NOMO-1 treated with dmso at 0.1 percent for 144 hours (cell line): Measurements from ENCODE around the gene ALDH3B2.
"Not testable (repeated sequence)": the region's sequence is repeated elsewhere in the genome, so short reads cannot be mapped to it uniquely, and the experiment has no call there.

Experiments
- DNase-seq: peaks from one replicate; lab custom pipeline; 2025; ENCODE audit not compliant: unreplicated experiment; lab: John Stamatoyannopoulos, UW

The ALDH3B2 gene

GRCh38 chr11:67674442-67674871, at the start of gene ALDH3B2:
Gene ALDH3B2, minus strand, starts transcription at chr11:67674623. Its CDS starts 7,688 bp downstream, at chr11:67666935.
- DNase-seq: no peak

DNA sequence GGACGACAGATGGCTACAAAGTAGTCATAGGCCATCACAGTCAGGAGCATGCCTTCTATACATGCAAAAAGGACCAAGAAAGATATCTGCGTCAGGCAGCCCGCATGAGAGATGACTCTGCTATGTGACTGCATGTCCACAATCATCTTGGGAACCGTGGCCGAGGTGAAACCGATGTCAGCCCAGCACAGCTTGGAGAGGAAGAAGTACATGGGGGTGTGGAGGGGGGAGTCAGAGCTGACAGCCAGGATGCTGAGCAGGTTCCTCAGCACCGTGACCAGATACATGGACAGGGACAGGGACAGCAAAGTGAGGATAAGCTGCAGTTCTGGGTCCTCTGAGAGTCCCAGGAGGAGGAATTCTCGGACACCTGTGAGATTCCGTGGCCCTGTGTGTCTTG, 48.6 kb upstream of the ALDH3B2 start:
- DNase-seq: not testable (repeated sequence)

DNA sequence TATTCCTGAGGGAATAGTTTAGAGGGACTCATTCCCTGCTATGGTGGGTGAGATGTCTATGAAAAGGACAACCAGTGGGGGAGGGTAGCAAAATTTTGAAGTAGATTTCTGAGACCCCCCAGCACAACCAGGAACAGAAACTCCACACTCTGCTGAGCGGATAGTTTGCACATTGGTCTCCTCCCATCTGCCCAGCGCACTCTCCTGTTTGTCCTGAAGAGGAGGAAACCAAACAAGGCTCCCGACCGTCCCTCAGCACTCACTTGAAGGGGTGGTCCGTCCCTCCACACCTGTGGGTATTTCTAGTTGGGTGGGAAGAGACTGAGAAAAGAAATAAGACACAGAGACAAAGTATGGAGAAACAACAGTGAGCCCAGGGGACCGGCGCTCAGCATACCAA, 41.8 kb upstream of the ALDH3B2 start:
- DNase-seq: not testable (repeated sequence)

- DNase-seq: not testable (repeated sequence)
Measured at GRCh38 chr11:67715801-67716200, 41.4 kb upstream of the ALDH3B2 start.

DNA sequence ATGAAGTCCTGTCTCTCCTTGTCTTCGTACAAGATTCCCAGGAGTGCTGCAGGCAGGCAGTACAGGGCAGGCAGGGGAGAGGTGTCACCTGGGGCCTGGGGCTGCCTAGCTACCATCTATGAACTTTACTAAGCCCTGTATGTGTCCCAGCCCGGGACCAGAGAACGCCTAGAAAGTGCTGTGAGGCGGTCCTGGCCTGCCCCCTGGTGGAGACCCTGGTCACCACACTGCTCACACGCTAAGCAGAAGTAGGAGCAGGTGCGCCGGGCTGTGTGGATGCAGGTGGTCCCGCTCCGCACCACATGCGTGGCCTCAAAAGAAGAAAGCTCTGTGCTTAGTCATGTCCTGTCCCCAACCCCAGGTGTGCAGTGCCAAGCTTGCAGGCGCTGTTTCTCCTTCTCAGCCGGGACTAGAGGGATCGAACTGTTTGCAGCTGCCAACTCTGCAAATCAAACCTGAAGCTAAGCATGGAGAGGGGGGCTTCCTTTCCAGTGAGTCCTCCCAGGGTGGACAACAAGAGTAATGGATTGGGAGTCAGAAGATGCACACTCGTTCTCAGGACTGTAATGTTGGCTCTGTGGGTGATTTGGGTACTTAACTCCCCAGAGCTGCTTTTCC, 39.6 kb upstream of the ALDH3B2 start:
- DNase-seq: not testable (repeated sequence)

DNA sequence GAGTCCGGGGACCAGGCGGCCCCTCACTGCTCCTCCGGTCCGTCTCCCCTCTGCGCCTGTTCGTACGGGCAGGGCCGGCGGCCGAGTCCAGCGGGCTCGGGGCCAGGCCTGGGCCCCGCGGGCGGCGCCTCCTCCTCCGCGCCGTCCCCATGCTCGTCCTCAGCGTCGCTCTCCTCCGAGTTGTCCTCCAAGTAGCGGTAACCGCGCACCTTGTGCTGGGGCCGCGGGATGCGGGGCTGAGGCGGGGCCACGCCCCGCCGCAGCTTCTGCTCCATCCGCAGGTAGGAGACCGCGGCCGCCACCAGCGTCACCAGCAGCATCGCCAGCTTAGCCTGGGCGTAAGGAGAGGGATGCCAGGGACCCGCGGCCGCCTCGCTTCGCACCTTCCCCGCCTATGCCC, 37.3 kb upstream of the ALDH3B2 start:
- not testable (repeated sequence) for DNase-seq

DNA sequence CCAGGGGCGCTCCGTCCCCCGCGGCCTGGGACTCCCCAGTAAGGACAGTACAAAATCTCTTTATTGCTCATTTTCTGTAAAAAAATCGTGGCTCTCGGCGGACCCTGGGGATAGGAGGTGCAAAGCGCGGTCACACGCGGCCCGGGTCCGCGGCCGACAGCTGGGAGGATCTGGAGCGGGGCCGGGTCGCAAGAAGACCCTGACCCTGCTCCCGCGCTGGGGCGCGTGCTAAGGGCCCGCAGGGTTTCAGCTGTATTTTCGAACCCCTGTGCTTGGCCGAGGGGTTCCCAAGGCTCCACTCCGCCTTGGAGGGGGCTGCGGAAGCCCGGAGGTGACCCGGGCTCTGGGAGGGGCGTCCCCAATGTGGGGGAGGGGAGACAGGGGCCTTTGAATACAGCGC, 36.8 kb upstream of the ALDH3B2 start:
- DNase-seq: not testable (repeated sequence)

DNA sequence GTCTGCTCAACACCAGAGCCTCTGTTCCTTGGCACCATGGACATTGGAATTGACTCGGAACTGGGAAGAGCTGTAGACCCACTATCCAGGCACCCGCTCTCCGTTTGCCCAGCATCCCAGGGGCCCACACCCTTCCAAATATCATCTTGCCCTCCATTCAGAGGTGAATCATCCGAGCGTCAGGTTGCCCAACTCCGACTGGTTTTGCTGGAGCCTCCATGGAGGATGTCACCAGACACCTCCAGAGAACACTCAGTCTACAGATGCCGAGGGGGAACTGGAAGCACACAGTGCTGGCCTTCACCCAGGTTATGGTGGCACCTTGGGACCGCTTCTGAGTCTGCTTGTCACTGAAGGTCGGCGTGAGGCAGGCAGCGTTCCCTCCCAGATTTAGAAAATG, 35.4 kb upstream of the ALDH3B2 start:
- not testable (repeated sequence) for DNase-seq

DNA sequence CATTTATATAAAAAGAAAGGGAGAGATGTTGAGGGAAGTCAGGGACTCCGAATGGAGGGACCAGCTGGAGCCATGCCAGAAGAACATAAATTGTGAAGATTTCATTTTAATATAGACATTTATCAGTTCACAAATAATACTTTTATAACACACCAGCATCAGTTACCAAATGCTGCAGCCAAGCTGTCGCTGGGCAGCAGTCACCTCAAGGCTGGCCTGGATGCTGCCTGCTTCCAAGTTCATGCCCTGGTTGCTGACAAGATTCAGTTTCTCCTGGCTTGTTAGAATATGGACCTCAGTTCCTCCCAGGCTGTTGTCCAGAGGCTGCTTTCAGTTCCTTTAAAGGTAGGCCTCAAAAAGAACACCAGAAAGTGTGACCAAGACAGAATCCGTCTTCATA, 30.8 kb upstream of the ALDH3B2 start:
- no peak for DNase-seq

DNA sequence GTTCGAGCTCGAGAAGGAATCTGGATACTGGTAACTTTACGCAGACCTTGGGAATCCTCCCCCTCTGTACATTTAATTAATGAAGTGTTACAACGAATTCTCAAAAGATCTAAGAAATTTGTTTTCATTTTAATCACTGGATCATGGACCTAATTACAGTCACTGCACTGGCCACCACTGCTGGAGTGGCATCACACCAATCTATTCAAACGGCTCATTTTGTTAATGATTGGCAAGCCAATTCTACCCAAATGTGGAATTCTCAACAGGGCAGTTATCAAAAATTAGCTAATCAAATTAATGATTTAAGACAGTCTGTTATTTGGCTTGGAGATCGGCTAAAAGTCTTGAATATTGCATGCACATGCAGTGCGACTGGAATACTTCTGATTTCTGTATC, 30.1 kb upstream of the ALDH3B2 start:
- DNase-seq: no peak

GRCh38 chr11:67703709-67704108, 29.3 kb upstream of the ALDH3B2 start:
- DNase-seq: not testable (repeated sequence)

DNA sequence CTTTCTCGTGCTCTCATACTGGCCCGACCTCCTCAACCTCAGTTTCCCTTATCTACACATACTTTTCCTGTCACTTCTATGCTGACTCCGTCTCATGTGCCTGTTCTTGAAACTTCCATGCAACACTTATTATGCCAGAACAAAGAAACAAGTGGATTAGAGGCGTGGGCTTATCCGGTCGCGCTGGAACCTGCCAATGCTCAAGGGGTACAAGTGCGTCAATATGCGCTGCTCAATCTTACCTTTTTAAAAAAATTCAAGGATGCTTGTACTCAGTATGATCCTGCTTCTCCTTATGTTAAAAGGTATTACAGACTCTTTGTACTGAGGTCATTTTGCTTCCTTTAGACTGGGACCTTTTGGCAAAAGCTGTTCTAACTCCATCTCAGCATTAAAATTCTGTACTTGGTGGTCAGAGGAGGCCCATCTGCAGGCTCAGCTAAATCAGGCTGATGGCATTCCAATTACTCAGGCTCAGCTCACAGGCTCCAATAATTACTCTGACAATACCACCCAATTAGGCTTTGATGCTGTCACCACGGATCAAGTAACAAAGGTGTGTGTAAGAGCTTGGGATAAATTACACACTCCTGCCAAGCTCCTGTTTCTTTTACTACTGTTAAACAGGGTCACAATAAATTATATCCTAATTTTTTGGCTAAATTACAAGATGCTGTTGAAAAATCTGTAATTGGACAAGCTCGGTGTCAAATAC, 26.3 kb upstream of the ALDH3B2 start:
- DNase-seq: no peak

DNA sequence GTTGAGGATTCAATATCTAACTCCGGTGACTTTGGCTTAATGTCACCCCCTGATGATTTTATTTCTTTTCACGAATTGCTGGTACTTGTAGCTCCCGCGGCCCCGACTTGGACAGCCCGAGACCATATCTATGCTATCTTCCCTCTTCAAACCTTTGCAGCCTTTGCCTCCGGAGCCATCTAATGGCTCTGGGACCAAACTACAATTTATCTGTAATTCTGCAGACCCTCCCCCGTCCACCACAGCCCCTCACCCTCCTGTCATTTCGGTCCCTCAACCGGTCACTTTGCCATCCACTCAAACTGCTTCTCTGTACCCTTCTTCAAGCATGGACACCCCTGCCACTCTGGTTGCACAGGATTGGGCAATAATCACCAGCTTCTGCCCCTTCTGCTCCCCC, 25.7 kb upstream of the ALDH3B2 start:
- no peak for DNase-seq

- no peak for DNase-seq
Measured at GRCh38 chr11:67699521-67699920, 25.1 kb upstream of the ALDH3B2 start.

DNA sequence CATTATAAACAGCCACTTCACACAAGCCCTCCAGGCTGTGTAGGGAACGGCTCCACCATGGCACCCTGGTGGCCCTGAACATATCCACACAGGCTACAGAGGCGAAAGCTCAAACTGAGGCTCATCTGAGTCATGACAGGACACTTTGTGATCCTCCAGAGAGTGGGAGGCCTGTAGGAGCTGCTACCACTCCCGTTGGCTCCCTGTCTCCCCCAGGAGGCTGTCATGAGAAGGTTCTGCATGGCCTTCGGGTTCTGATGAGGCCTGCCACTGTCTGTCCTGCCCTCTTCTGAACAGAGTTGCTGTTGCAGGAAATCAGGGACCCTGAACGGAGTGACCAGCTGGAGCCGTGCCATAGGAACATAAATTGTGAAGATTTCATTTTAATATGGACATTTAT, 23.8 kb upstream of the ALDH3B2 start:
- no peak for DNase-seq

DNA sequence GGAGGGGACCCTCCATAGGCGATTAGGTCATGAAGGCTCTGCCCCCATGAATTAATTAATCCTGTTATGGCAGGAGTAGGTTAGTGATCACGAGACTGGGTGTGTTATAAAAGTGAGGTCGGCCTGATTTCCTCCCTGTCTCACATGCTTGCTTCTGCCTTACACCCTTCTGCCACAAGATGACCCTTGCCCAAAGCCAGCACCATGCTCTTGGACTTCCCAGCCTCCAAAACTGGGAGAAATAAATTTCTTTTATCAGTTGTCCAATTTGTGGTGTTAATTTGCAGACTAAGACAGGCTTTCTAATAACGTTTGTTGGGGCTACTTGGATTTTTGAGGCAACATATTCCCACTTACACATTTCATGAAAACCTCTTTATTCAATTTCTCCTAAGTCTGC, 23.4 kb upstream of the ALDH3B2 start:
- DNase-seq: no peak

DNA sequence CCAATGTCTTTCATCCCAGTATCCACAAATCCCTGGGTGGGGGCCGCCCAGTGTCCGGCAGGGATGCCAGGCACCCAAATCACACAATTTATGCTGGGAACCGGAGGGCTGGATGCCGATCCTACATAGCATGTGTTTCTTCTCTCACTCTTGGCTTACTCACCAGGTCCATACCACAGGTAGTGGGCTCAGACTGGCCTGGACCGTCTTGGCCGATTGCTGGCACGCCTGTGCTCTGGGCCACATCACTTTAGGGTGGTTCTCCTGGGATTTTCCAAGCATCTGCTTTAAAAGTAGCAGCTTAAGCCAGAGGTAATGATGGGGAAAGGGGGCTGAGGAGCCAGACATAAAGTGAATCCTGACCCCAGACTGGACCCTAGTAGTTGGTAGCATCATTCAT, 22.6 kb upstream of the ALDH3B2 start:
- no peak for DNase-seq

GRCh38 chr11:67695606-67696005, 21.2 kb upstream of the ALDH3B2 start:
- no peak for DNase-seq

DNA sequence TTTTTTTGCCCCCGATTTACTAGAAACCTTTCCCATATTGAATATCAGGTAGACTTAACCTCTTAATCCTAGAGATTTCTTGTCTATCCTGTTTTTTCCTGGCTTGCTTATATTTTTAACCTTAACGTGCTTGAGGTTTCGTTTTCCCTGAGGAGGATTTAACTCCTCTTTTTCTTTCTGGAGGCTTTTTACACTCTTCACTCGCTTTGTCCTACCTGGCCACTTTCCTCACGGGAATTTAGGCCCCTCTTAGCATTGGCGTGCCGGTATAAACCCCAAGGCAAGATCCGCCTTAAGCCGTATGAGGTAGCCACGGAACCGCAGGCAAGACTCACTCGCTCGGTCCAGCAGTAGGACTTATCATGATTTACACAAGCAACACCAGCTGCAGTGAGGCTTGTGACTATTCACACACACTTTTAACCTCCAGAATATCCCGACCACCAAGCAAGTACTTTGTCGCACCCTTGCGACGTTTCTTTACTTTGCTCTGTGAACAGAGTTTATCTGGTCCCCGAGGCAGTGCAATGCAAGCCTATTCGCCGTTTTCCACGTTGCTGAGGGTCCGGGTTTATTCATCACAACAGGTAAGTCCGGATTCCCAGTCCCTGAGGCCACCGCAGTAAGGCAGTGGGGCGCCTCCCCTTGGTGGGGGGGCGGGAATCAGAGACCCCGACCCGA, 20.6 kb upstream of the ALDH3B2 start:
- DNase-seq: no peak

DNA sequence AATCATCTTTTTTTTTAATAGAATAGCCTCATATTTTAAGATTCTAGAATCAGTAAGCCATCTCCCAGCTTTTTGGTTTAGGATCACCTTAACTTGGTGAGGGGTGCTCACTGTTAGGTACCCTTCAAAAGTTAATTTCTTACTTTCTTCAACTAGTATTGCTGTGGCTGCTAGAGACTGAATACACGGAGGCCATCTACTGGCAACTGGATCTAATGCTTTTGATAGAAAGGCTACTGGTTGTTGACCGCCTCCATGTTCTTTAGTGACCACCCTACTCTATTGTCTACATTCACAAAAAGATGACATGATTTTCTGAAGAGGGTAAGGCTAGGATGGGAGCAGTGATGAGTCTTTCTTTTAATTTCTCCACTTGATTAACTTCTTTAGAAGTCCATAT, 16.7 kb upstream of the ALDH3B2 start:
- no peak for DNase-seq

DNA sequence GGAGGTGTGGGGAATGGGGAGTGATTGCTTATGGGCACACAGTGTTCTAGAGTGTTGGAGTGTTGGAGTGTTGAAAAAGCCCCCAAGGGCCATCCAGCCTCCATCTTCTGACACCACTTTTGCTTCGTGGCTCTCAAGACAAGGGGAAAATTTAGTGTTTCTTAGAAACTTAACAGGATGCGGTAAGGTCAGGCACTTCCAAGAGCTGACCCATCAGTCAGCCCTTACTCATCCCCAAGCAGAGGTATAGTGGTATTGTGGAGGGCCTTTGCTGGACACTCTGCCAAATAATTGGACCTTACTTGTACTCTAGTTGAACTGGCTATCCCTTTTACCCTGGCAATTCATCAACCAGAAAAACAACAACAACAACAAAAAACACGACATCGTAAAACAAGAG, 14.8 kb upstream of the ALDH3B2 start:
- DNase-seq: no peak

DNA sequence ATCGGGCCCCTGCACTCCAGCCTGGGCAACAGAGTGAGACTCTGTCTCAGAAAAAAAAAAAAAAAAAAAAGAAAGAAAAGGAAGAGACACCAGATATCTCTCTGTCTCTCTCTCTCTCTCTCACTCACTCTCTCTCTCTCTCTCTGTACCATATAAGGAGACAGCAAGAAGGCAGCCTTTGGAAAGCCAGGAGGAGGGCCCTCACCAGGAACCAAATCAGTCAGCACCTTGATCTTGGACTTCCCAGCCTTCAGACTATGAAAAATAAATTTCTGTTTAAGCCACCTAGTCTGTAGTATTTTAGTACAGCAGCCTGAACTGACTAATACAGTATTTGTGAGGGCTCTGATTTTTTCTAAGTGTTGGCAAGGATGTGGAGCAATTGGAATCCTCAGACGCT, 13.6 kb upstream of the ALDH3B2 start:
- DNase-seq: no peak
